NT2/D1 (cell line): ENCODE measurements around the gene MYPOP.
A peak's percentile ranks its signal among the peaks of the same experiment; 100 is the strongest.
"Not testable (repeated sequence)": the region's sequence is repeated elsewhere in the genome, so short reads cannot be mapped to it uniquely, and the experiment has no call there.

ENCODE experiments used
- DNase-seq: peaks from one replicate; pipeline ENCODE4 v3.0.0-alpha.2; 2011; ENCODE audit warnings: low read depth, low spot score
- H3K27me3 ChIP-seq: 2 replicates; pipeline ENCODE4 v1.6.0; 2011; ENCODE audit warnings: mild to moderate bottlenecking; ENCODE audit not compliant: insufficient read length, insufficient read depth
- H3K36me3 ChIP-seq: 2 replicates; pipeline ENCODE4 v1.6.1; 2011; ENCODE audit warnings: mild to moderate bottlenecking, low read length, mixed read lengths; ENCODE audit not compliant: insufficient read depth, insufficient read length
- H3K4me1 ChIP-seq: 2 replicates; pipeline ENCODE4 v1.5.1; 2011; ENCODE audit not compliant: insufficient read depth, insufficient read length
- H3K4me3 ChIP-seq: 2 replicates; pipeline ENCODE4 v1.5.1; 2011; ENCODE audit warnings: low read depth; ENCODE audit not compliant: insufficient read length
- H3K9ac ChIP-seq: 2 replicates; pipeline ENCODE4 v1.6.0; 2011; ENCODE audit warnings: low read depth; ENCODE audit not compliant: insufficient read length
- H3K9me3 ChIP-seq: 2 replicates; pipeline ENCODE4 v1.5.1; 2011; ENCODE audit warnings: mild to moderate bottlenecking, low read length; ENCODE audit not compliant: insufficient read depth
- SUZ12 ChIP-seq: IDR thresholded peaks from 2 replicates; pipeline ENCODE4 v1.6.1; 2011; ENCODE audit not compliant: insufficient read length, insufficient read depth; ENCODE audit errors: extremely low read depth
- YY1 ChIP-seq: IDR thresholded peaks from 2 replicates; pipeline ENCODE4 v1.6.1; 2011; ENCODE audit not compliant: insufficient read length, insufficient read depth
- ZNF274 ChIP-seq: IDR thresholded peaks from 2 replicates; pipeline ENCODE4 v1.6.1; 2011; ENCODE audit warnings: mild to moderate bottlenecking, low read depth, low read length

Gene MYPOP

DNA sequence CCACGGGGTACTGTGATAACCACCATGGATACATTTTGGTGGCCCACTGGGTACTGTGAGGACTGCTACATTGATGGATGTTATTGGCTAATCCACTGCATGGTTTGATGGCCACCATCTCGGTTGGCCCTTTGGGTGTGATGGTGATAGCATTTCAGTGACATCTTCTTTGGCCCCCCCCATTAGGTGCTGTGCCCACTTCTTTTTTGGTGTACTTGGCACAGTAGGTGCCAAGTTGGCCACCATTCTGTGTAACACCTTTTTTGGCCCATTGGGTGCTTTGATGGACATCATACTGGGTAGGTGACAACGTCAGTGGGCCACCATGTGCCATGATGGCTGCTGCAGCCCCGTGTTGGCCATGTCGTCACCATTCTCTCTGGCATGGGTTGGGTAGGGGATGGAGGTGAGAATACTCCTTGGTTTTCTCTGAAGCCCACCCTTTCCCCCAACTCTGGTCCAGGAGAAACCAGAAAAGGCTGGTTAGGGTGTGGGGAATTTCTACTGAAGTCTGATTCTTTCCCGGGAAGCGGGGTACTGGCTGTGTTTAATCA is 29.1 kb downstream of the MYPOP start:
- peaks cover 7% of the 10 kb centered on the region for H3K4me1 ChIP-seq
- H3K9me3 ChIP-seq: no peaks in the 10 kb centered on the region
- peaks cover 10% of the 10 kb centered on the region for H3K36me3 ChIP-seq
- H3K4me3 ChIP-seq: no peak overlapping the region
- DNase-seq: no peak
- no peak overlapping the region for H3K9ac ChIP-seq
- H3K27me3 ChIP-seq: no peaks in the 10 kb centered on the region
- no peak for TF ChIP-seq ZNF274
- no peak for TF ChIP-seq SUZ12
- no peak for TF ChIP-seq YY1

DNA sequence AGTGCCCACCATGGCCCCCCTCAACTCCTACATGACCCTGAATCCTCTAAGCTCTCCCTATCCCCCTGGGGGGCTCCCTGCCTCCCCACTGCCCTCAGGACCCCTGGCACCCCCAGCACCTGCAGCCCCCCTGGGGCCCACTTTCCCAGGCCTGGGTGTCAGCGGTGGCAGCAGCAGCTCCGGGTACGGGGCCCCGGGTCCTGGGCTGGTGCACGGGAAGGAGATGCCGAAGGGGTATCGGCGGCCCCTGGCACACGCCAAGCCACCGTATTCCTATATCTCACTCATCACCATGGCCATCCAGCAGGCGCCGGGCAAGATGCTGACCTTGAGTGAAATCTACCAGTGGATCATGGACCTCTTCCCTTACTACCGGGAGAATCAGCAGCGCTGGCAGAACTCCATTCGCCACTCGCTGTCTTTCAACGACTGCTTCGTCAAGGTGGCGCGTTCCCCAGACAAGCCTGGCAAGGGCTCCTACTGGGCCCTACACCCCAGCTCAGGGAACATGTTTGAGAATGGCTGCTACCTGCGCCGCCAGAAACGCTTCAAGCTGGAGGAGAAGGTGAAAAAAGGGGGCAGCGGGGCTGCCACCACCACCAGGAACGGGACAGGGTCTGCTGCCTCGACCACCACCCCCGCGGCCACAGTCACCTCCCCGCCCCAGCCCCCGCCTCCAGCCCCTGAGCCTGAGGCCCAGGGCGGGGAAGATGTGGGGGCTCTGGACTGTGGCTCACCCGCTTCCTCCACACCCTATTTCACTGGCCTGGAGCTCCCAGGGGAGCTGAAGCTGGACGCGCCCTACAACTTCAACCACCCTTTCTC is 30.1 kb downstream of the MYPOP start:
- peaks cover 10% of the 10 kb centered on the region for H3K36me3 ChIP-seq
- no peaks in the 10 kb centered on the region for H3K9me3 ChIP-seq
- TF ChIP-seq YY1: no peak
- no peak for TF ChIP-seq SUZ12
- no peak for DNase-seq
- no peak overlapping the region for H3K4me3 ChIP-seq
- no peak overlapping the region for H3K9ac ChIP-seq
- peaks cover 5% of the 10 kb centered on the region for H3K4me1 ChIP-seq
- no peaks in the 10 kb centered on the region for H3K27me3 ChIP-seq

DNA sequence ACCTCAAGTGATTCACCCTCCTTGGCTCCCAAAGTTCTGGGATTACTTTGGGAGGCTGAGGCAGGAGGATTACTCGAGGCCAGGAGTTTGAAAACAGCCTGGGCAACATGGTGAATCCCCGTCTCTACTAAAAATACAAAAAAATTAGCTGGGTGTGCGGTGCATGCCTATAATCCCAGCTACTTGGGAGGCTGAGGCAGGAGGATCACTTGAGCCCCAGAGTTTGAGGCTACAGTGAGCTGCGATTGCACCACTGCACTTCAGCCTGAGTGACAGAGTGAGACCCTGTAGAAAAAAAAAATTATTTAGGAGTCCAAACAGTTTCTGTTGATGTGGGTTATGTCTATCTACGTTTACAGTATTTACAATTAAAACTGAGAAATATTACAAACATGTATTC is 31.6 kb downstream of the MYPOP start:
- DNase-seq: no peak
- Histone ChIP-seq H3K4me1 (peaks cover 6% of the 10 kb centered on the region), H3K4me3 (no peak overlapping the region), H3K9ac (no peak overlapping the region), H3K36me3 (peaks cover 10% of the 10 kb centered on the region), H3K27me3 (no peaks in the 10 kb centered on the region), H3K9me3 (no peaks in the 10 kb centered on the region)
- TF ChIP-seq ZNF274 (no peak), YY1 (no peak), SUZ12 (no peak)

DNA sequence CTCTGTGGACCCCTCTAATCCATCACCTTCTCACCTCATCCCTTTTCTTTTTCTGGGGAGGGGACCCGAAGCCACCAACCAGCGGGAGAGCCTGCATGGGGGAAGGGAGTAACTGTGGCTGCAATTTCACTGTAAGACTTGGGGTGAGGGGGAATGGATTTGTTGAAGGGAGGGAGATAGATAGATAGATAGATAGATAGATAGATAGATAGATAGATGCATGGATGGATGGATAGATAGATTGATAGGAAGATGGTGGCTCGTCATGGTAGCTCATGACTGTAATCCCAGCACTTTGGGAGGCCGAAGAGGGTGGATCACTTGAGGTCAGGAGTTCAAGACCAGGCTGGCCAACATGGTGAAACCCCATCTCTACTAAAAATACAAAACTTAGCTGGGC is 35.2 kb downstream of the MYPOP start:
- H3K36me3 ChIP-seq, H3K4me3 ChIP-seq, DNase-seq, H3K9ac ChIP-seq, H3K9me3 ChIP-seq, H3K27me3 ChIP-seq, H3K4me1 ChIP-seq: not testable (repeated sequence)

DNA sequence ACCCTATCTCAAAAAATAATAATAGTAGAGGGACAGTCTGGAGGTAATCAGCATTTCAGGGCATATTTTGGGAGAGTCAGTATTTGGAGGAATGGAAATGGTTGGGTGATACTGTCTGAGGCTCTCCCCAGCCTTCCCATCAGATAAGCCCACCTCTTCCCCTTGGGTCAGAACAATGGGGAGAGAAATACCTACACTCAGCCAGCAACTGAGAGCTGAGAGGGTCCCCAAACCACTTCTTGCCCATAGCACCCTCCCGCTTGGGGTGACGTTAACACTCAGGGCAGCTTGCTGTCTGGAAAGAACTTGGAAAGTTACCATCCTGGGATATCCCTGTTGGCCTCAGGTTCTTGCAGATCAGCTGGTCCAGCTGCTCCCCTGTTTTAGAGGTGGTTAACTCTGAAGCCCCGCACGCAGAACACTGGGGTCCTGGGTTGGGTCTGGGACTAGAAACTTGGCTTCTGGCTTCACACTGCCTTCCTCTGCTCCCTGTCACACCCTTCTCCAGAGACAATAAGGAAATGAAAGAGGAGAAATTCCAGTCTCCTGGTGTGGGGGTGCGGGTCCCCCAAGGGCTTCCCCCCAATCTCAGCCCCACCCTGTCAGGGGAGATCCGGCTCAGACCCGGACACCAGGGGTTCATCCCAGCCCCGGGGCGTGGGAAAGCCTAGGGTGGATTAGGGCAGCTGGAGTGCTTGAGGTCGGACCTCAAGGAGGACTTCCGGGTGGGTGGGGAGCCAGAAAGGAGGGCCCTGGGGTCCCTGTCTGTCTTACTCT is 35.8 kb downstream of the MYPOP start:
- TF ChIP-seq YY1 (no peak), ZNF274 (no peak)
- DNase-seq: no peak
- no peaks in the 10 kb centered on the region for H3K27me3 ChIP-seq
- H3K4me3 ChIP-seq: no peak overlapping the region
- peak overlapping the region; percentile 0 for H3K9ac ChIP-seq
- H3K9me3 ChIP-seq: no peaks in the 10 kb centered on the region
- H3K36me3 ChIP-seq: no peaks in the 10 kb centered on the region
- H3K4me1 ChIP-seq: peaks cover 6% of the 10 kb centered on the region

DNA sequence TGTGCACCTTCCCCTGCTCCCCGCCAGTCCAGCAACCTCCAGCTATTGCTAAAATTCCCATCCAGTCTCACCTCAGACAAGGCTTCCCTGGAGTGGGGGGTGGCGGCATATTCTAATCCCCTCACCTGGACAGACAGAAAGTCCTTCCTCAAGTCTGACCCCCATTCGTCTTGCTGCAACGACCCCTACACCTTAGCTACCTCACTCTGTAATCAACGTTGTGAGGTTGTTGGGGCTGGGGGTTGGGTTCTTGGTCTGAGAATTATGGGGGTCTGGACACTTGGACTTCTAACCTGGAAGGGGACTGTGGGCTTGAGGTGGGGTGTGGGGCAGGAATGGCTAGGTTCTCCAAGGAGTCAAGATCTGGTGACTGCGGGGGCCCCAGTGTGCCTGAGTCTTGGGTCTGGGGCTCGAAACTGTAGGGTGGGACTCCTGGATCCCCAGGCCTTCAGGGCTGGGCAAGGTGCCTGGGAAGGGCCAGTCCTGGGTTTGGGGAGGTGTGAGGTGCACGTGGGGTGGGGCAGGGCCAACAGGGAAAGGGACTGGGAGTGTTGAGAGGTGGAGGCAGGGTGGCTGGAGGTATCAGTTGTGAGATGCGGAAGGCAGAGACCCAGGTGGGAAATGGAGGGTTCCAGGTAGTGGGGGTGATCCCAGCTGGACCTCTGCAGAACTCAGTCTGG is 37.0 kb downstream of the MYPOP start:
- DNase-seq: no peak
- Histone ChIP-seq H3K4me3 (peak overlapping the region; percentile 65), H3K27me3 (no peaks in the 10 kb centered on the region), H3K4me1 (peaks cover 6% of the 10 kb centered on the region), H3K9ac (peak overlapping the region; percentile 82), H3K9me3 (no peaks in the 10 kb centered on the region), H3K36me3 (peaks cover 5% of the 10 kb centered on the region)
- TF ChIP-seq SUZ12 (no peak), ZNF274 (no peak), YY1 (no peak)

DNA sequence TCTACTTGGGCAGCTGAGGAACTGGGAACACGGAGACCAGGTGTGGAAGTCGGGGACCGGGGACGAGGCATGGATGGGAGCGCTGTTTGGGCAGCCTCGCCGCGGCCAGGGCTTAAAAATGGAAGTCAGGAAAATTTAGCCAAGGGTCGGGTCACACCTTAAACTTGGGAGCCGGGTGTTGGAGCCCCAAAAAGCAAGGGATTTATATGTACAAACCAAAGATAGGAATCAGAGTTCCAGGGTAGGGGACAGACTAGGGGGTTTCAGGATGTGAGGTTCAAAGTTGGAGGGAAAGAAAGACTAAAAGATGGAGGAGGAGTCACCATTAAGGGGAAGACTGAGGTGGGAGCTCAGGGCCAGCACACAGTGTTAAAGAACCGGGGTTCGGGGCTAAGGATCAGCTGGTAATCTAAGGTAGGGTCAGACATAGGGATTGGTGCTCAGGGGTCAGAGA is 37.8 kb downstream of the MYPOP start:
- H3K27me3 ChIP-seq: no peaks in the 10 kb centered on the region
- no peak for DNase-seq
- H3K4me3 ChIP-seq: peak overlapping the region; percentile 65
- no peak for TF ChIP-seq SUZ12
- TF ChIP-seq ZNF274: no peak
- no peak for TF ChIP-seq YY1
- peaks cover 11% of the 10 kb centered on the region for H3K36me3 ChIP-seq
- H3K4me1 ChIP-seq: peaks cover 6% of the 10 kb centered on the region
- H3K9ac ChIP-seq: peak overlapping the region; percentile 82
- H3K9me3 ChIP-seq: no peaks in the 10 kb centered on the region
